GM23338 (cell line): ENCODE measurements around the gene RHOF. TPM values are rescaled to one million over a fixed set of nuclear protein-coding genes. Genes with fewer than 3 reads are reported as not detected.

ENCODE experiments used
- ATAC-seq: fragments of 200-7000 bp; cut with Tn5 transposase; 3 replicates; pipeline ENCODE4 v1.9.1; 2020
- DNase-seq: peaks from one replicate; pipeline ENCODE4 v3.0.0-alpha.2; 2015; ENCODE audit warnings: low spot score
- H2AFZ ChIP-seq: fragments of 200-600 bp; sonication (generic); 2 replicates; pipeline ENCODE4 v1.8.0; 2016; ENCODE audit warnings: antibody characterized with exemption, mild to moderate bottlenecking, moderate library complexity
- H3F3A ChIP-seq: fragments of 200-600 bp; sonication (generic); replicated peaks from 2 replicates; pipeline ENCODE4 v1.8.0; 2017; ENCODE audit warnings: antibody characterized with exemption, mixed run types, low read depth
- H3K27ac ChIP-seq: fragments of 200-600 bp; sonication (generic); 2 replicates; pipeline ENCODE4 v1.6.1; 2016; ENCODE audit warnings: low read depth
- H3K27me3 ChIP-seq: fragments of 200-600 bp; sonication (generic); 2 replicates; pipeline ENCODE4 v1.8.0; 2016; ENCODE audit warnings: mild to moderate bottlenecking, mixed run types, moderate library complexity; ENCODE audit not compliant: insufficient read depth
- H3K36me3 ChIP-seq: fragments of 200-600 bp; sonication (generic); 2 replicates; pipeline ENCODE4 v1.8.0; 2016; ENCODE audit warnings: mild to moderate bottlenecking; ENCODE audit not compliant: insufficient read depth
- H3K4me1 ChIP-seq: fragments of 200-600 bp; sonication (generic); 2 replicates; pipeline ENCODE4 v1.8.0; 2016; ENCODE audit warnings: mild to moderate bottlenecking, moderate library complexity; ENCODE audit not compliant: insufficient read depth
- H3K4me2 ChIP-seq: fragments of 200-600 bp; sonication (generic); 2 replicates; pipeline ENCODE4 v1.7.1; 2017; ENCODE audit warnings: mixed run types
- H3K4me3 ChIP-seq: fragments of 200-600 bp; sonication (generic); 2 replicates; pipeline ENCODE4 v1.6.1; 2016; ENCODE audit warnings: mixed run types
- H3K79me2 ChIP-seq: fragments of 200-600 bp; sonication (generic); replicated peaks from 2 replicates; pipeline ENCODE4 v1.8.0; 2017; ENCODE audit warnings: mild to moderate bottlenecking; ENCODE audit not compliant: insufficient read depth
- H3K9me2 ChIP-seq: fragments of 200-600 bp; sonication (generic); 2 replicates; pipeline ENCODE4 v1.8.0; 2017; ENCODE audit not compliant: insufficient read depth
- H4K20me1 ChIP-seq: fragments of 200-600 bp; sonication (generic); replicated peaks from 2 replicates; pipeline ENCODE4 v1.8.0; 2017; ENCODE audit warnings: mild to moderate bottlenecking; ENCODE audit not compliant: insufficient read depth
- H3K27ac Mint-ChIP-seq: 2 replicates; pipeline ENCODE4 v1.8.0; 2020; ENCODE audit warnings: inconsistent platforms, mild to moderate bottlenecking, moderate library complexity, mixed read lengths
- H3K27me3 Mint-ChIP-seq: 3 replicates; pipeline ENCODE4 v1.8.0; 2022; ENCODE audit warnings: low read depth, mild to moderate bottlenecking, moderate library complexity, mixed read lengths, inconsistent platforms; ENCODE audit not compliant: insufficient read depth, poor library complexity
- H3K36me3 Mint-ChIP-seq: 3 replicates; pipeline ENCODE4 v1.8.0; 2021; ENCODE audit warnings: low read depth, mild to moderate bottlenecking, inconsistent platforms, moderate library complexity, mixed read lengths
- H3K4me1 Mint-ChIP-seq: 3 replicates; pipeline ENCODE4 v1.8.0; 2020; ENCODE audit warnings: mild to moderate bottlenecking, inconsistent platforms, mixed read lengths
- H3K4me3 Mint-ChIP-seq: 3 replicates; pipeline ENCODE4 v1.8.0; 2021; ENCODE audit warnings: moderate library complexity, mild to moderate bottlenecking, inconsistent platforms, mixed read lengths
- H3K9me3 Mint-ChIP-seq: 3 replicates; pipeline ENCODE4 v1.8.0; 2020; ENCODE audit warnings: moderate library complexity, mild to moderate bottlenecking, inconsistent platforms, mixed read lengths
- CREB1 ChIP-seq: fragments of 250-450 bp; sonication (Bioruptor Pico); IDR thresholded peaks from 2 replicates; pipeline ENCODE4 v1.5.0; 2020; ENCODE audit warnings: low read depth, mild to moderate bottlenecking, moderate library complexity
- ETS1 ChIP-seq: IDR thresholded peaks from 2 replicates; pipeline ENCODE4 v1.6.1; 2016; ENCODE audit warnings: antibody characterized with exemption
- EZH2 ChIP-seq: fragments of 200-600 bp; sonication (generic); IDR thresholded peaks from one replicate; pipeline ENCODE4 v1.8.0; 2017; ENCODE audit warnings: antibody characterized with exemption, mild to moderate bottlenecking, low read depth; ENCODE audit not compliant: unreplicated experiment
- EZH2phosphoT487 ChIP-seq: fragments of 200-600 bp; sonication (generic); IDR thresholded peaks from one replicate; pipeline ENCODE4 v1.8.1; 2018; ENCODE audit warnings: antibody characterized with exemption; ENCODE audit not compliant: unreplicated experiment
- JUNB ChIP-seq: IDR thresholded peaks from one replicate; pipeline ENCODE4 v1.6.1; 2016; ENCODE audit warnings: antibody characterized with exemption; ENCODE audit not compliant: unreplicated experiment
- NANOG ChIP-seq: IDR thresholded peaks from 2 replicates; pipeline ENCODE4 v1.6.1; 2016; ENCODE audit warnings: antibody characterized with exemption, borderline replicate concordance
- POLR2AphosphoS5 ChIP-seq: IDR thresholded peaks from 2 replicates; pipeline ENCODE4 v1.6.1; 2016; ENCODE audit warnings: antibody characterized with exemption, low read depth
- REST ChIP-seq: IDR thresholded peaks from one replicate; pipeline ENCODE4 v1.6.1; 2018; ENCODE audit warnings: antibody characterized with exemption; ENCODE audit not compliant: unreplicated experiment
- STAT1 ChIP-seq: IDR thresholded peaks from one replicate; pipeline ENCODE4 v1.6.1; 2016; ENCODE audit warnings: antibody characterized with exemption; ENCODE audit not compliant: unreplicated experiment
- ZNF114 ChIP-seq: fragments of 250-450 bp; sonication (Bioruptor Pico); IDR thresholded peaks from 2 replicates; pipeline ENCODE4 v1.5.0; 2020; ENCODE audit warnings: mild to moderate bottlenecking, moderate library complexity
- ZNF331 ChIP-seq: fragments of 250-450 bp; sonication (Bioruptor Pico); IDR thresholded peaks from 2 replicates; pipeline ENCODE4 v1.5.0; 2020; ENCODE audit warnings: low read depth, mild to moderate bottlenecking, moderate library complexity
- polyA plus RNA-seq: library from polyadenylated mRNA; unstranded; fragments of >200 nt; fragmentation: Nextera tagmentation; extraction: Ambion mirVana; gene quantifications from 2 replicates; pipeline ENCODE4 v1.2.1, GENCODE V29; 2016
- total RNA-seq: library from RNA; depleted of rRNA; stranded (reverse); fragments of >200 nt; shearing (Covaris generic); gene quantifications from 2 replicates; pipeline ENCODE4 v1.2.3, GENCODE V29; 2014
- TF ChIP-seq, protein P1 (sequence below), 2 experiments: fragments of 200-600 bp in 1 of 2; sonication (generic) in 1 of 2; conservative IDR thresholded peaks; 2 replicates each; pipeline versions ENCODE4 v1.5.1 to v1.6.1; 2016 to 2017; ENCODE audit warnings: antibody characterized with exemption in 2 of 2, low read depth in 2 of 2, mild to moderate bottlenecking in 2 of 2, moderate library complexity in 1 of 2
- TF ChIP-seq, protein P2 (sequence below): fragments of 250-450 bp; sonication (Bioruptor Pico); IDR thresholded peaks from 2 replicates; pipeline ENCODE4 v1.5.0; 2020; ENCODE audit warnings: mild to moderate bottlenecking, moderate library complexity

The RHOF gene
- total and polyA plus RNA-seq, 2 experiments from 2014 or later: 10.5 to 53.4 TPM

DNA sequence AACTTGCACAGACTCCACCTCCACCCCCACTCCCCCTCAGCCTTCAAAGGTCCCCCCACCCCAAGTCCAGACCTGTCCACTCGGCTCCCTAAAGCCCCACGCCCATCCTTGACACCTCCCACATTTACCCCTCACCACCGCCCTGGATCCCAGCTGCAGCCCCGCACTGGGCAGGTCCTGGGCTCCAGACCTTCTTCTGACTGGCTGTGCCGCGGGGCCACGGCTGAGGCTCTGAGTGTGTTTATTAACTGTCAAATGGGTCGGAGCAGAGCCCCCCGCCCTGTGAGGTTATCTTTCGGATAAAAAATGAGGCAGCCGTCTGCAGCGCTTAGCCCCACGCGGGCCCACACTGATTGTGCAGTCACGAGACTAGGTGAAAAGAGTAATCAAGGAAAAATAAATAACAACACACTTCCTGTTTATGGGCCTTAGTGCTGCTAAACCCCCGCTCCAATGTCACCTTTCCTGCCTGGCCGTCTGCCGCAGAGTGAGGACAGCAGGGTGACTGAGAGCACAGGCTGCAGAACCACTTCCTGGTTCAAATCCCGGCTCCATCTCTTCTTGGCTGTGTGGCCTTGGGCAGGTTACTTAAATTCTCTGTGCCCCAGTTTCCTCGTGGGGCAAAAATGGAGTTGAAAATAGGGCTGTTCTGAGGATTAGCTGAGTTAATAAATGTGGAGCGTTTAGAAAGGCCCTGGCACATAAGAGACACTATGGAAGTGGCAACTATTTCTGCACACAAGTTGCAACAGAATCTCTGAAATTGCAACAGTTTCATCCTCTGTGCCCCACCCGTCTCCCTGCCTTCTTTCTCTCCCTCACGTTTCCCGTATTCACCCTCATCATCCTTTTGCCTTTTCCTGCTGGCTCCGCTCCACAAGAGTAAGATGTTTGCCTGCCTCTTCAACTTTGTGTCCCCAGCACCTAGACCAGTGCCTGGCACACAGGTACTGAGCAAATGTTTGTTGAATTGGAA lies 19.7 kb upstream of the RHOF start:
- Histone ChIP-seq H3F3A (peaks cover 12% of the 10 kb centered on the region), H3K4me2 (peak overlapping the region; percentile 99), H3K4me3 (peak overlapping the region; percentile 97), H4K20me1 (peaks cover 20% of the 10 kb centered on the region; the same call in 1 of the 2 replicates), H3K27me3 (no peaks in the 10 kb centered on the region), H3K9me2 (no peaks in the 10 kb centered on the region), H3K4me1 (peaks cover 21% of the 10 kb centered on the region), H3K79me2 (peaks cover 36% of the 10 kb centered on the region), H3K36me3 (0 out of 2 replicates have a peak, but pooled peaks cover 3% of the 10 kb centered on the region), H2AFZ (no peak overlapping the region), H3K27ac (no peak overlapping the region)
- DNase-seq (no peak), ATAC-seq (peak; percentile 9)
- no peak overlapping the region for H3K27ac Mint-ChIP-seq
- no peaks in the 10 kb centered on the region for H3K9me3 Mint-ChIP-seq
- peaks cover 19% of the 10 kb centered on the region for H3K4me1 Mint-ChIP-seq
- H3K36me3 Mint-ChIP-seq: peaks cover 49% of the 10 kb centered on the region
- no peak for TF ChIP-seq CREB1 (CRISPR knock-in tag)
- no peak for TF ChIP-seq JUNB
- no peak for TF ChIP-seq STAT1
- TF ChIP-seq ZNF114 (CRISPR knock-in tag): no peak
- TF ChIP-seq, protein P1, sequence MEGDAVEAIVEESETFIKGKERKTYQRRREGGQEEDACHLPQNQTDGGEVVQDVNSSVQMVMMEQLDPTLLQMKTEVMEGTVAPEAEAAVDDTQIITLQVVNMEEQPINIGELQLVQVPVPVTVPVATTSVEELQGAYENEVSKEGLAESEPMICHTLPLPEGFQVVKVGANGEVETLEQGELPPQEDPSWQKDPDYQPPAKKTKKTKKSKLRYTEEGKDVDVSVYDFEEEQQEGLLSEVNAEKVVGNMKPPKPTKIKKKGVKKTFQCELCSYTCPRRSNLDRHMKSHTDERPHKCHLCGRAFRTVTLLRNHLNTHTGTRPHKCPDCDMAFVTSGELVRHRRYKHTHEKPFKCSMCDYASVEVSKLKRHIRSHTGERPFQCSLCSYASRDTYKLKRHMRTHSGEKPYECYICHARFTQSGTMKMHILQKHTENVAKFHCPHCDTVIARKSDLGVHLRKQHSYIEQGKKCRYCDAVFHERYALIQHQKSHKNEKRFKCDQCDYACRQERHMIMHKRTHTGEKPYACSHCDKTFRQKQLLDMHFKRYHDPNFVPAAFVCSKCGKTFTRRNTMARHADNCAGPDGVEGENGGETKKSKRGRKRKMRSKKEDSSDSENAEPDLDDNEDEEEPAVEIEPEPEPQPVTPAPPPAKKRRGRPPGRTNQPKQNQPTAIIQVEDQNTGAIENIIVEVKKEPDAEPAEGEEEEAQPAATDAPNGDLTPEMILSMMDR (conservative IDR thresholded peaks at IDR 0.05; ENCODE audit: low read depth in 2 of 2): no peak
- no peak for TF ChIP-seq NANOG
- no peak for TF ChIP-seq REST
- TF ChIP-seq, protein P2, sequence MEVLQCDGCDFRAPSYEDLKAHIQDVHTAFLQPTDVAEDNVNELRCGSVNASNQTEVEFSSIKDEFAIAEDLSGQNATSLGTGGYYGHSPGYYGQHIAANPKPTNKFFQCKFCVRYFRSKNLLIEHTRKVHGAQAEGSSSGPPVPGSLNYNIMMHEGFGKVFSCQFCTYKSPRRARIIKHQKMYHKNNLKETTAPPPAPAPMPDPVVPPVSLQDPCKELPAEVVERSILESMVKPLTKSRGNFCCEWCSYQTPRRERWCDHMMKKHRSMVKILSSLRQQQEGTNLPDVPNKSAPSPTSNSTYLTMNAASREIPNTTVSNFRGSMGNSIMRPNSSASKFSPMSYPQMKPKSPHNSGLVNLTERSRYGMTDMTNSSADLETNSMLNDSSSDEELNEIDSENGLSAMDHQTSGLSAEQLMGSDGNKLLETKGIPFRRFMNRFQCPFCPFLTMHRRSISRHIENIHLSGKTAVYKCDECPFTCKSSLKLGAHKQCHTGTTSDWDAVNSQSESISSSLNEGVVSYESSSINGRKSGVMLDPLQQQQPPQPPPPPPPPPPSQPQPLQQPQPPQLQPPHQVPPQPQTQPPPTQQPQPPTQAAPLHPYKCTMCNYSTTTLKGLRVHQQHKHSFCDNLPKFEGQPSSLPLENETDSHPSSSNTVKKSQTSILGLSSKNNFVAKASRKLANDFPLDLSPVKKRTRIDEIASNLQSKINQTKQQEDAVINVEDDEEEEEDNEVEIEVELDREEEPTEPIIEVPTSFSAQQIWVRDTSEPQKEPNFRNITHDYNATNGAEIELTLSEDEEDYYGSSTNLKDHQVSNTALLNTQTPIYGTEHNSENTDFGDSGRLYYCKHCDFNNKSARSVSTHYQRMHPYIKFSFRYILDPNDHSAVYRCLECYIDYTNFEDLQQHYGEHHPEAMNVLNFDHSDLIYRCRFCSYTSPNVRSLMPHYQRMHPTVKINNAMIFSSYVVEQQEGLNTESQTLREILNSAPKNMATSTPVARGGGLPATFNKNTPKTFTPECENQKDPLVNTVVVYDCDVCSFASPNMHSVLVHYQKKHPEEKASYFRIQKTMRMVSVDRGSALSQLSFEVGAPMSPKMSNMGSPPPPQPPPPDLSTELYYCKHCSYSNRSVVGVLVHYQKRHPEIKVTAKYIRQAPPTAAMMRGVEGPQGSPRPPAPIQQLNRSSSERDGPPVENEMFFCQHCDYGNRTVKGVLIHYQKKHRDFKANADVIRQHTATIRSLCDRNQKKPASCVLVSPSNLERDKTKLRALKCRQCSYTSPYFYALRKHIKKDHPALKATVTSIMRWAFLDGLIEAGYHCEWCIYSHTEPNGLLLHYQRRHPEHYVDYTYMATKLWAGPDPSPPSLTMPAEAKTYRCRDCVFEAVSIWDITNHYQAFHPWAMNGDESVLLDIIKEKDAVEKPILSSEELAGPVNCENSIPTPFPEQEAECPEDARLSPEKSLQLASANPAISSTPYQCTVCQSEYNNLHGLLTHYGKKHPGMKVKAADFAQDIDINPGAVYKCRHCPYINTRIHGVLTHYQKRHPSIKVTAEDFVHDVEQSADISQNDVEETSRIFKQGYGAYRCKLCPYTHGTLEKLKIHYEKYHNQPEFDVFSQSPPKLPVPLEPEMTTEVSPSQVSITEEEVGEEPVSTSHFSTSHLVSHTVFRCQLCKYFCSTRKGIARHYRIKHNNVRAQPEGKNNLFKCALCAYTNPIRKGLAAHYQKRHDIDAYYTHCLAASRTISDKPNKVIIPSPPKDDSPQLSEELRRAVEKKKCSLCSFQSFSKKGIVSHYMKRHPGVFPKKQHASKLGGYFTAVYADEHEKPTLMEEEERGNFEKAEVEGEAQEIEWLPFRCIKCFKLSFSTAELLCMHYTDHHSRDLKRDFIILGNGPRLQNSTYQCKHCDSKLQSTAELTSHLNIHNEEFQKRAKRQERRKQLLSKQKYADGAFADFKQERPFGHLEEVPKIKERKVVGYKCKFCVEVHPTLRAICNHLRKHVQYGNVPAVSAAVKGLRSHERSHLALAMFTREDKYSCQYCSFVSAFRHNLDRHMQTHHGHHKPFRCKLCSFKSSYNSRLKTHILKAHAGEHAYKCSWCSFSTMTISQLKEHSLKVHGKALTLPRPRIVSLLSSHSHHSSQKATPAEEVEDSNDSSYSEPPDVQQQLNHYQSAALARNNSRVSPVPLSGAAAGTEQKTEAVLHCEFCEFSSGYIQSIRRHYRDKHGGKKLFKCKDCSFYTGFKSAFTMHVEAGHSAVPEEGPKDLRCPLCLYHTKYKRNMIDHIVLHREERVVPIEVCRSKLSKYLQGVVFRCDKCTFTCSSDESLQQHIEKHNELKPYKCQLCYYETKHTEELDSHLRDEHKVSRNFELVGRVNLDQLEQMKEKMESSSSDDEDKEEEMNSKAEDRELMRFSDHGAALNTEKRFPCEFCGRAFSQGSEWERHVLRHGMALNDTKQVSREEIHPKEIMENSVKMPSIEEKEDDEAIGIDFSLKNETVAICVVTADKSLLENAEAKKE (CRISPR knock-in tag): no peak
- TF ChIP-seq EZH2: no peak
- TF ChIP-seq ZNF331 (CRISPR knock-in tag): no peak
- no peak for TF ChIP-seq ETS1
- TF ChIP-seq POLR2AphosphoS5: no peak
- TF ChIP-seq EZH2phosphoT487: no peak
- peaks cover 28% of the 10 kb centered on the region for H3K27me3 Mint-ChIP-seq
- peak overlapping the region; percentile 81 for H3K4me3 Mint-ChIP-seq
